K562 (cell line): ENCODE measurements around the gene NPTX2. TPM values are rescaled to one million over a fixed set of nuclear protein-coding genes. Genes with fewer than 3 reads are reported as not detected.

Source experiments
- LCOR ChIP-seq: sonication (generic); formaldehyde crosslinking; IDR thresholded peaks from 2 replicates; pipeline ENCODE4 v1.8.0; 2022; ENCODE audit warnings: mild to moderate bottlenecking, missing genetic modification reagents
- polyA plus RNA-seq, 8 experiments: library from polyadenylated mRNA; depleted of rRNA in 4 of 8; stranded (reverse) in 5 of 8; unstranded in 3 of 8; fragments of >200 nt; fragmentation: Nextera tagmentation in 2 of 8; fragmentation: Illumina TruSeq in 1 of 8; extraction: Ambion mirVana in 2 of 8; extraction: Trizol in 1 of 8; gene quantifications; 2 replicates each; pipeline versions ENCODE4 v1.2.1 to v1.2.3, GENCODE V29; 2011 to 2014; ENCODE audit warnings: inconsistent platforms in 1 of 8, missing spikeins in 1 of 8
- total RNA-seq, 7 experiments: library from RNA; depleted of rRNA in 6 of 7; stranded (reverse); fragments of >200 nt in 6 of 7; fragmentation: Illumina TruSeq in 2 of 7; extraction: Trizol in 2 of 7; gene quantifications; 2 replicates each; pipeline versions ENCODE4 v1.2.1 to v1.2.3, GENCODE V29; 2011 to 2021; ENCODE audit warnings: low replicate concordance in 1 of 7
- TF ChIP-seq, protein P1 (sequence below), 2 experiments: fragments of 450-650 bp in 1 of 2; sonication (generic) in 1 of 2; formaldehyde crosslinking in 1 of 2; IDR thresholded peaks; 2 replicates each; pipeline versions ENCODE4 v1.7.1 to v1.9.0; 2016 to 2022; ENCODE audit warnings: inconsistent platforms in 1 of 2, mild to moderate bottlenecking in 1 of 2, missing genetic modification reagents in 1 of 2

Gene NPTX2
- total and polyA plus RNA-seq, 9 of the 15 experiments (the other 6 are each of a cell fraction or from before 2014, with no cell fraction given): 0.07 TPM; not detected in 8

DNA sequence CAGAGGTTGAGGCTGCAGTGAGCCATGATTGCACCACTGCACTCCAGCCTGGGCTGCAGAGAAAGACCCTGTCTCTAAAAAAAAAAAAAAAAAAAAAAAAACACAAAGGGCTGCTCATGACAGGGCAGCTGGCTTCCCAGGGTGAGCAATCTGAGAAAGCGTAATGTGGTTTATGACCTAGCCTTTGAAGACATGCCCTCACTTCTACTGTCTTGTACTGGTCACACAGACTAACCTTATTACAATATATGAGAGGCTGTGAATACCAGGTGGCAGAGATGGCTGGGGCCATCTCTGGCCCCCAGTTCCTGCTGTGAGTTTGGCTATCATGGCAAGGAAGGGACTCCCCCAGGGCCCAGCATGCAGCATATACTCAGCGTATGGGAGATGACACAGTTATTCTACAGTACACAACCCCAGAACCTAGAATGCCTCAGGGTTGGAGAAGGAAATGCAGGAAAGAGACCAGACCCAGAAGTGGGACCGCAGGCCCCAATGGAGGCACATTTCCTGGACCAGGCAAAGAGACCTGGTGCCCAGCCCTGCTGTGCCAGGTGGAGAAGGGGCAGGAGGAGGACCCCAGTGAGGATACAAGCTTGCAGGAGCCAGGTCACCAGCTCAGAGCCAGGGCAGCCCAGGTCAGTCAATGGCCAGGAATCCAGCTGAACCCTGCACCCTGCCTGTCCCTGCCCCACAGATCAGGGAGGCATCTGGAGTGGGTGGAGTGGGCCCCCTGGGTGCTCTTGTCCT lies 26.3 kb downstream of the NPTX2 start (continued):
- TF ChIP-seq, protein P1, sequence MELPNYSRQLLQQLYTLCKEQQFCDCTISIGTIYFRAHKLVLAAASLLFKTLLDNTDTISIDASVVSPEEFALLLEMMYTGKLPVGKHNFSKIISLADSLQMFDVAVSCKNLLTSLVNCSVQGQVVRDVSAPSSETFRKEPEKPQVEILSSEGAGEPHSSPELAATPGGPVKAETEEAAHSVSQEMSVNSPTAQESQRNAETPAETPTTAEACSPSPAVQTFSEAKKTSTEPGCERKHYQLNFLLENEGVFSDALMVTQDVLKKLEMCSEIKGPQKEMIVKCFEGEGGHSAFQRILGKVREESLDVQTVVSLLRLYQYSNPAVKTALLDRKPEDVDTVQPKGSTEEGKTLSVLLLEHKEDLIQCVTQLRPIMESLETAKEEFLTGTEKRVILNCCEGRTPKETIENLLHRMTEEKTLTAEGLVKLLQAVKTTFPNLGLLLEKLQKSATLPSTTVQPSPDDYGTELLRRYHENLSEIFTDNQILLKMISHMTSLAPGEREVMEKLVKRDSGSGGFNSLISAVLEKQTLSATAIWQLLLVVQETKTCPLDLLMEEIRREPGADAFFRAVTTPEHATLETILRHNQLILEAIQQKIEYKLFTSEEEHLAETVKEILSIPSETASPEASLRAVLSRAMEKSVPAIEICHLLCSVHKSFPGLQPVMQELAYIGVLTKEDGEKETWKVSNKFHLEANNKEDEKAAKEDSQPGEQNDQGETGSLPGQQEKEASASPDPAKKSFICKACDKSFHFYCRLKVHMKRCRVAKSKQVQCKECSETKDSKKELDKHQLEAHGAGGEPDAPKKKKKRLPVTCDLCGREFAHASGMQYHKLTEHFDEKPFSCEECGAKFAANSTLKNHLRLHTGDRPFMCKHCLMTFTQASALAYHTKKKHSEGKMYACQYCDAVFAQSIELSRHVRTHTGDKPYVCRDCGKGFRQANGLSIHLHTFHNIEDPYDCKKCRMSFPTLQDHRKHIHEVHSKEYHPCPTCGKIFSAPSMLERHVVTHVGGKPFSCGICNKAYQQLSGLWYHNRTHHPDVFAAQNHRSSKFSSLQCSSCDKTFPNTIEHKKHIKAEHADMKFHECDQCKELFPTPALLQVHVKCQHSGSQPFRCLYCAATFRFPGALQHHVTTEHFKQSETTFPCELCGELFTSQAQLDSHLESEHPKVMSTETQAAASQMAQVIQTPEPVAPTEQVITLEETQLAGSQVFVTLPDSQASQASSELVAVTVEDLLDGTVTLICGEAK (IDR thresholded peaks at IDR 0.05): no peak
- TF ChIP-seq, protein P1 (CRISPR knock-in tag; IDR thresholded peaks at IDR 0.05): no peak
- no peak for TF ChIP-seq LCOR (CRISPR knock-in tag)
